HEK293T (cell line): ENCODE measurements around the gene IL32.

ENCODE experiments used
- ARNT ChIP-seq: fragments of 450-650 bp; IDR thresholded peaks from 2 replicates; pipeline ENCODE4 v1.6.1; 2017; ENCODE audit warnings: mild to moderate bottlenecking
- FOXA1 ChIP-seq: fragments of 450-650 bp; IDR thresholded peaks from 2 replicates; pipeline ENCODE4 v1.6.1; 2016; ENCODE audit warnings: mild to moderate bottlenecking
- FOXK2 ChIP-seq: fragments of 450-650 bp; IDR thresholded peaks from 2 replicates; pipeline ENCODE4 v1.6.1; 2016; ENCODE audit warnings: mild to moderate bottlenecking
- FOXM1 ChIP-seq: fragments of 450-650 bp; IDR thresholded peaks from 2 replicates; pipeline ENCODE4 v1.6.1; 2017; ENCODE audit warnings: mild to moderate bottlenecking, borderline replicate concordance
- LEF1 ChIP-seq: fragments of 450-650 bp; IDR thresholded peaks from 2 replicates; pipeline ENCODE4 v1.6.1; 2017; ENCODE audit warnings: mild to moderate bottlenecking, borderline replicate concordance
- NFRKB ChIP-seq: fragments of 450-650 bp; IDR thresholded peaks from 2 replicates; pipeline ENCODE4 v1.6.1; 2016; ENCODE audit warnings: mild to moderate bottlenecking, moderate library complexity
- SP1 ChIP-seq: fragments of 450-650 bp; IDR thresholded peaks from 2 replicates; pipeline ENCODE4 v1.6.1; 2017
- TARDBP ChIP-seq: fragments of 450-650 bp; IDR thresholded peaks from 2 replicates; pipeline ENCODE4 v1.6.1; 2016
- ZNF384 ChIP-seq: fragments of 450-650 bp; IDR thresholded peaks from 2 replicates; pipeline ENCODE4 v1.6.1; 2016

GRCh38 chr16:3046641-3047386 is 18.6 kb upstream of the IL32 start:
- no peak for TF ChIP-seq ZNF384
- no peak for TF ChIP-seq FOXM1
- TF ChIP-seq FOXK2, result no peak
- TF ChIP-seq TARDBP, result no peak
- no peak for TF ChIP-seq LEF1
- no peak for TF ChIP-seq NFRKB
- TF ChIP-seq FOXA1, result no peak
- TF ChIP-seq ARNT, result no peak
- no peak for TF ChIP-seq SP1
